Tibial nerve (tissue), 3 donors: ENCODE data around the gene UBASH3A.

Experiments
- CTCF ChIP-seq, 5 experiments: fragments of 200-600 bp in 3 of 5; fragments of 450-650 bp in 2 of 5; sonication (generic) in 3 of 5; IDR thresholded peaks; one replicate each; pipeline ENCODE4 v1.5.1; 2016 to 2019; ENCODE audit warnings: antibody characterized with exemption in 5 of 5, mild to moderate bottlenecking in 3 of 5, moderate library complexity in 2 of 5
- POLR2A ChIP-seq, 2 donors: fragments of 450-650 bp; IDR thresholded peaks; one replicate each; pipeline ENCODE4 v1.6.1; 2017; ENCODE audit warnings: antibody characterized with exemption in 2 of 2, mild to moderate bottlenecking in 2 of 2, moderate library complexity in 2 of 2

- TF ChIP-seq CTCF (IDR thresholded peaks at IDR 0.05) (no peak), POLR2A (IDR thresholded peaks at IDR 0.05) (no peak)
These were observed 41.0 kb upstream of the UBASH3A start for GRCh38 chr21:42362700-42363099.
